ELF-1 (cell line): ENCODE measurements around the gene IGFL3.
A peak's percentile ranks its signal among the peaks of the same experiment; 100 is the strongest.
"Not testable (repeated sequence)": the region's sequence is repeated elsewhere in the genome, so short reads cannot be mapped to it uniquely, and the experiment has no call there.

ENCODE experiments used
- DNase-seq: peaks from one replicate; pipeline ENCODE4 v3.0.0-alpha.2; 2016; ENCODE audit warnings: low read depth, low spot score

The IGFL3 gene

GRCh38 chr19:46125447-46125846 is 959 bp upstream of the IGFL3 start:
- DNase-seq: no peak

GRCh38 chr19:46118136-46118535 is 6.4 kb downstream of the IGFL3 start:
- no peak for DNase-seq

- DNase-seq: no peak
Observed at GRCh38 chr19:46116121-46116520, 8.4 kb downstream of the IGFL3 start.

- no peak for DNase-seq
Observed at GRCh38 chr19:46115396-46116106, 8.9 kb downstream of the IGFL3 start.

- no peak for DNase-seq
Observed at GRCh38 chr19:46113726-46114125, 10.8 kb downstream of the IGFL3 start.

- no peak for DNase-seq
Observed at GRCh38 chr19:46112527-46112926, 12.0 kb downstream of the IGFL3 start.

- DNase-seq: no peak
Observed at GRCh38 chr19:46111376-46111775, 13.1 kb downstream of the IGFL3 start.

GRCh38 chr19:46109876-46110275 is 14.6 kb downstream of the IGFL3 start:
- DNase-seq: no peak

GRCh38 chr19:46107371-46107770 is 17.1 kb downstream of the IGFL3 start:
- no peak for DNase-seq

GRCh38 chr19:46102333-46102732 is 22.2 kb downstream of the IGFL3 start:
- DNase-seq: not testable (repeated sequence)

- DNase-seq: no peak
Observed at GRCh38 chr19:46101293-46101692, 23.2 kb downstream of the IGFL3 start.

- no peak for DNase-seq
Observed at GRCh38 chr19:46100344-46100743, 24.1 kb downstream of the IGFL3 start.

- no peak for DNase-seq
Observed at GRCh38 chr19:46090444-46090843, 34.0 kb downstream of the IGFL3 start.

- no peak for DNase-seq
Observed at GRCh38 chr19:46089432-46089831, 35.1 kb downstream of the IGFL3 start.

- no peak for DNase-seq
Observed at GRCh38 chr19:46088101-46088500, 36.4 kb downstream of the IGFL3 start.

- DNase-seq: no peak
Observed at GRCh38 chr19:46085888-46086287, 38.6 kb downstream of the IGFL3 start.

GRCh38 chr19:46082728-46083050 is 41.8 kb downstream of the IGFL3 start:
- no peak for DNase-seq

- DNase-seq: peak; percentile 25
Observed at GRCh38 chr19:46081928-46082727, 42.4 kb downstream of the IGFL3 start.

GRCh38 chr19:46080561-46080960 is 43.9 kb downstream of the IGFL3 start:
- no peak for DNase-seq

GRCh38 chr19:46079576-46079975 is 44.9 kb downstream of the IGFL3 start:
- DNase-seq: no peak

- peak; percentile 62 for DNase-seq
Observed at GRCh38 chr19:46078573-46079332, 45.7 kb downstream of the IGFL3 start.

- no peak for DNase-seq
Observed at GRCh38 chr19:46077815-46078167, 46.7 kb downstream of the IGFL3 start.
